GM12878 (cell line): ENCODE measurements around the gene SAPCD2. TPM values are rescaled to one million over a fixed set of nuclear protein-coding genes. Genes with fewer than 3 reads are reported as not detected.

ENCODE experiments used
- ATAC-seq: fragments of 200-7000 bp; cut with Tn5 transposase; 3 replicates; pipeline ENCODE4 v1.9.1; 2020; ENCODE audit warnings: mild to moderate bottlenecking, moderate library complexity
- BruUV-seq: library from RNA; stranded (reverse); fragments of 400-500 nt; replicated peaks from 2 replicates; lab custom pipeline; 2021; lab: Mats Ljungman, UMichigan
- CTCF ChIA-PET: fragments of 300-600 bp; sonication (Branson Sonifier 250); formaldehyde crosslinking; extraction: SDS; loops from one replicate; lab custom pipeline; 2021; ENCODE audit warnings: inconsistent platforms; lab: Yijun Ruan, JAX
- POLR2A ChIA-PET: fragments of 350-600 bp; formaldehyde crosslinking; extraction: SDS; loops from one replicate; lab custom pipeline; 2021; ENCODE audit warnings: inconsistent platforms; lab: Charles Lee
- RAD21 ChIA-PET: fragments of 300-600 bp; sonication (Branson Sonifier 250); formaldehyde crosslinking; loops from one replicate; lab custom pipeline; 2023; ENCODE audit warnings: antibody characterized with exemption; ENCODE audit not compliant: unreplicated experiment; lab: Charles Lee
- SMC1A ChIA-PET: fragments of 300-600 bp; sonication (Branson Sonifier 250); formaldehyde crosslinking; loops from one replicate; lab custom pipeline; 2023; ENCODE audit not compliant: unreplicated experiment, uncharacterized antibody; lab: Charles Lee
- DNase-seq: peaks from one replicate; pipeline ENCODE4 v3.0.0-alpha.2; 2011; ENCODE audit warnings: low read depth, low spot score
- FAIRE-seq: peaks from 3 replicates; lab custom pipeline; 2011; peaks lifted over from hg19 to GRCh38; lab: Jason Lieb, UNC
- H2AFZ ChIP-seq: 2 replicates; pipeline ENCODE4 v1.6.0; 2011; ENCODE audit warnings: low read depth, low read length, control low read depth; ENCODE audit not compliant: control insufficient read depth
- H3K27ac ChIP-seq: 2 replicates; pipeline ENCODE4 v1.5.1; 2011; ENCODE audit warnings: control low read depth; ENCODE audit not compliant: control insufficient read depth, insufficient read depth
- H3K27me3 ChIP-seq, 2 experiments: replicated peaks in 1 of 2; 2 replicates each; pipeline versions ENCODE4 v1.6.0 to v1.6.1; 2011; ENCODE audit warnings: low read length in 1 of 2; ENCODE audit not compliant: control insufficient read depth in 2 of 2, insufficient read depth in 2 of 2
- H3K36me3 ChIP-seq, 2 experiments: 2 replicates each; pipeline ENCODE4 v1.5.1; 2011; ENCODE audit warnings: low read length in 1 of 2; ENCODE audit not compliant: control insufficient read depth in 2 of 2, insufficient read depth in 2 of 2
- H3K4me1 ChIP-seq: 2 replicates; pipeline ENCODE4 v1.6.1; 2011; ENCODE audit warnings: mild to moderate bottlenecking, low read length, moderate library complexity, mixed read lengths; ENCODE audit not compliant: control insufficient read depth, insufficient read depth
- H3K4me2 ChIP-seq: 2 replicates; pipeline ENCODE4 v1.6.0; 2011; ENCODE audit warnings: control low read depth; ENCODE audit not compliant: control insufficient read depth, insufficient read depth
- H3K4me3 ChIP-seq: fragments of 200-600 bp; sonication (generic); 2 replicates; pipeline ENCODE4 v1.5.1; 2016
- H3K79me2 ChIP-seq: 2 replicates; pipeline ENCODE4 v1.6.0; 2011; ENCODE audit warnings: low read length; ENCODE audit not compliant: control insufficient read depth, insufficient read depth
- H3K9ac ChIP-seq: 2 replicates; pipeline ENCODE4 v1.8.0; 2011; ENCODE audit warnings: low read length, control low read depth, mixed read lengths; ENCODE audit not compliant: control insufficient read depth, insufficient read depth
- H3K9me3 ChIP-seq: replicated peaks from 3 replicates; pipeline ENCODE4 v1.5.1; 2011; ENCODE audit warnings: mild to moderate bottlenecking, low read length; ENCODE audit not compliant: control insufficient read depth, insufficient read depth
- H4K20me1 ChIP-seq: 2 replicates; pipeline ENCODE4 v1.6.0; 2011; ENCODE audit not compliant: control insufficient read depth, insufficient read depth
- ESRRA ChIP-seq: IDR thresholded peaks from 2 replicates; pipeline ENCODE4 v1.6.1; 2012; ENCODE audit warnings: mild to moderate bottlenecking, low read length, improper control_type of control experiment
- GATAD2B ChIP-seq: fragments of 450-650 bp; conservative IDR thresholded peaks from 2 replicates; pipeline ENCODE4 v1.6.1; 2017; ENCODE audit warnings: low read depth, mild to moderate bottlenecking, moderate library complexity
- JUND ChIP-seq: IDR thresholded peaks from 2 replicates; pipeline ENCODE4 v1.6.1; 2012; ENCODE audit warnings: low read depth, mild to moderate bottlenecking, low read length, improper control_type of control experiment, moderate library complexity
- MLLT1 ChIP-seq: fragments of 450-650 bp; IDR thresholded peaks from 2 replicates; pipeline ENCODE4 v1.6.1; 2016; ENCODE audit warnings: mild to moderate bottlenecking
- NBN ChIP-seq: fragments of 450-650 bp; IDR thresholded peaks from 2 replicates; pipeline ENCODE4 v1.6.1; 2016
- NFXL1 ChIP-seq: fragments of 450-650 bp; IDR thresholded peaks from 2 replicates; pipeline ENCODE4 v1.6.1; 2017; ENCODE audit warnings: antibody characterized with exemption, mild to moderate bottlenecking, borderline replicate concordance
- RBBP5 ChIP-seq: fragments of 200-600 bp; sonication (generic); conservative IDR thresholded peaks from 2 replicates; pipeline ENCODE4 v1.6.1; 2016
- REST ChIP-seq: IDR thresholded peaks from 2 replicates; pipeline ENCODE4 v1.6.1; 2012; ENCODE audit warnings: mild to moderate bottlenecking, low read depth, low read length
- SPI1 ChIP-seq: IDR thresholded peaks from 2 replicates; pipeline ENCODE4 v1.6.1; 2011; ENCODE audit warnings: low read depth, mild to moderate bottlenecking, low read length, moderate library complexity, borderline replicate concordance; ENCODE audit not compliant: insufficient read depth
- SRF ChIP-seq, 2 experiments: IDR thresholded peaks; 2 replicates each; pipeline ENCODE4 v1.6.1; 2011; ENCODE audit warnings: low read depth in 2 of 2, low read length in 2 of 2, mild to moderate bottlenecking in 1 of 2, moderate library complexity in 1 of 2
- WGBS: methylation state at CpG from one replicate; pipeline ENCODE4 v1.1.6; 2016; ENCODE audit warnings: low lambda C conversion rate; ENCODE audit not compliant: insufficient replicate concordance, insufficient coverage; ENCODE audit errors: missing lambda C conversion rate; 5-methylcytosine and 5-hydroxymethylcytosine counted together
- in situ Hi-C: fragments of 300-500 bp; cut with MboI; formaldehyde crosslinking; loops from 9 replicates; pipeline ENCODE4 v1.14.3; 2018; ENCODE audit warnings: mixed read lengths
- intact Hi-C: fragments of 100-400 bp; cut with micrococcal nuclease; formaldehyde crosslinking; loops from one replicate; pipeline ENCODE4 v1.14.2; 2022; ENCODE audit not compliant: unreplicated experiment
- polyA plus RNA-seq, 11 experiments: library from polyadenylated mRNA; depleted of rRNA in 4 of 11; unstranded in 6 of 11; stranded (reverse) in 5 of 11; fragments of >200 nt; fragmentation: Nextera tagmentation in 4 of 11; fragmentation: Illumina TruSeq in 1 of 11; extraction: Ambion mirVana in 4 of 11; extraction: Trizol in 1 of 11; gene quantifications; 1 replicate in 1 of 11; 2 replicates in 10 of 11; pipeline versions ENCODE4 v1.2.1 to v1.2.3, GENCODE V29; 2011 to 2016; ENCODE audit warnings: inconsistent platforms in 2 of 11, missing spikeins in 2 of 11, low read depth in 1 of 11
- total RNA-seq, 4 experiments: library from RNA; depleted of rRNA in 3 of 4; stranded (reverse); fragments of >200 nt in 3 of 4; fragmentation: Illumina TruSeq in 1 of 4; extraction: Trizol in 1 of 4; gene quantifications; 2 replicates each; pipeline versions ENCODE4 v1.2.1 to v1.2.3, GENCODE V29; 2013 to 2021
- TF ChIP-seq, protein P1 (sequence below): IDR thresholded peaks from 2 replicates; pipeline ENCODE4 v1.6.1; 2011; ENCODE audit warnings: borderline replicate concordance, low read depth, mild to moderate bottlenecking, moderate library complexity, mixed read lengths, low read length; ENCODE audit not compliant: insufficient read depth; ENCODE audit errors: extremely low read length

The SAPCD2 gene
- total and polyA plus RNA-seq, 10 of the 15 experiments (the other 5 are each of a cell fraction or from before 2014, with no cell fraction given), result 1.6 to 35.2 (median 7.2) TPM

DNA sequence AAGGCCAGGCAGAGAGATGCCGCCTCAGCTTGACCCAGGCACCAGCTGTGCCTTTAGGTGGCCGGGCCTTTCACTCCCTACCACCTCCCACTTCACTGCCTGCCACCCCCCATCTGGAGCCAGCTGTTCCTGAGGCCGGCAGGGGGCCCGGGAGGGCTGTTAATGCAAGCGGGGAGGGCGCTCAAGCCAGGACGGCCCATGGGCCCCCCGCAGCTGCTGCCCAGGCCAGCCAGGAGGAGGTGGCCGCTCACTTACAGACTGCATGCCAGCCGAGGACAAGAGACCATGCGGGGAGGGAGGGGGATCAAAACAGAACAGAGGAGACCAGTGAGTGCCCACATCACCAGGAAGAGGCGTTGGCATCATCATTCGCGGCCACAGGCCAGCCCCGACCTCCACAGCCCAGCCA is 46.8 kb downstream of the SAPCD2 start:
- H4K20me1 ChIP-seq, result no peaks in the 10 kb centered on the region
- H3K9ac ChIP-seq, result no peak overlapping the region
- 65% methylated on average over 15 of the region's 15 CpGs for WGBS
- ChIA-PET CTCF (no interaction called here), SMC1A (no interaction called here), POLR2A (interaction anchor here (0.6 kb wide), 1 partner anchor 465 kb away, joined by 4 read pairs; no protein-coding TSS in a partner anchor), RAD21 (no interaction called here)
- no peak for TF ChIP-seq NBN
- TF ChIP-seq JUND, result no peak
- no peak for TF ChIP-seq SPI1
- no peak for TF ChIP-seq NFXL1
- no peak for TF ChIP-seq RBBP5
- no peak for TF ChIP-seq ESRRA
- TF ChIP-seq, protein P1, sequence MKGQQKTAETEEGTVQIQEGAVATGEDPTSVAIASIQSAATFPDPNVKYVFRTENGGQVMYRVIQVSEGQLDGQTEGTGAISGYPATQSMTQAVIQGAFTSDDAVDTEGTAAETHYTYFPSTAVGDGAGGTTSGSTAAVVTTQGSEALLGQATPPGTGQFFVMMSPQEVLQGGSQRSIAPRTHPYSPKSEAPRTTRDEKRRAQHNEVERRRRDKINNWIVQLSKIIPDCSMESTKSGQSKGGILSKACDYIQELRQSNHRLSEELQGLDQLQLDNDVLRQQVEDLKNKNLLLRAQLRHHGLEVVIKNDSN, result no peak
- TF ChIP-seq GATAD2B, result no peak
- TF ChIP-seq REST, result no peak
- no peak for TF ChIP-seq SRF (IDR thresholded peaks at IDR 0.05; ENCODE audit: low read depth in 2 of 2, low read length in 2 of 2)
- TF ChIP-seq MLLT1, result no peak
- in situ Hi-C loops (no loop called here), intact Hi-C loops (no loop called here)
- ATAC-seq, result no peak
- no peak overlapping the region for H3K4me3 ChIP-seq
- H3K4me2 ChIP-seq, result no peak overlapping the region
- no TSS peak for BruUV-seq
- no peaks in the 10 kb centered on the region for H3K9me3 ChIP-seq
- H2AFZ ChIP-seq, result no peak overlapping the region
- H3K36me3 ChIP-seq, result no peaks in the 10 kb centered on the region
- peaks cover 0 to 2% of the 10 kb centered on the region in 2 experiments; a peak in 2 of 4 replicates for H3K27me3 ChIP-seq
- H3K79me2 ChIP-seq, result no peaks in the 10 kb centered on the region
- FAIRE-seq, result no peak
- H3K4me1 ChIP-seq, result peaks cover 2% of the 10 kb centered on the region; the same call in 1 of the 2 replicates
- no peak overlapping the region for H3K27ac ChIP-seq
- DNase-seq, result no peak
